ENCODE results near the gene C4orf36.

C4orf36 gene

GRCh38 chr4:86909546-86910295 lies 17.5 kb upstream of the C4orf36 start:
- no peak overlapping the region for H3K4me3 ChIP-seq (ENCODE audit: low read depth in 1 of 2, low read length in 2 of 2)
- no peak overlapping the region for H3K27ac ChIP-seq (ENCODE audit: low read depth, low read length)
- no peaks in the 10 kb centered on the region for H3K9me3 ChIP-seq (ENCODE audit: low read length)
- peaks cover 4% of the 10 kb centered on the region for H3K36me3 ChIP-seq (ENCODE audit: insufficient read depth, low read length)
- H3K9ac ChIP-seq (ENCODE audit: low read length) = no peak overlapping the region
- peaks cover 4% of the 10 kb centered on the region for H3K4me1 ChIP-seq (ENCODE audit: insufficient read depth, low read length)
- no peaks in the 10 kb centered on the region for H3K27me3 ChIP-seq (ENCODE audit: control insufficient read depth in 1 of 2, insufficient read depth in 2 of 2, low read length in 2 of 2)

- Histone ChIP-seq H3K4me1 (ENCODE audit: insufficient read depth, low read length) (peaks cover 4% of the 10 kb centered on the region), H3K4me3 (ENCODE audit: low read depth in 1 of 2, low read length in 2 of 2) (no peak overlapping the region), H3K9ac (ENCODE audit: low read length) (no peak overlapping the region), H3K27me3 (ENCODE audit: control insufficient read depth in 1 of 2, insufficient read depth in 2 of 2, low read length in 2 of 2) (no peaks in the 10 kb centered on the region), H3K27ac (ENCODE audit: low read depth, low read length) (no peak overlapping the region), H3K9me3 (ENCODE audit: low read length) (no peaks in the 10 kb centered on the region), H3K36me3 (ENCODE audit: insufficient read depth, low read length) (peaks cover 4% of the 10 kb centered on the region)
Observed at GRCh38 chr4:86908251-86908657, 16.0 kb upstream of the C4orf36 start.

GRCh38 chr4:86901864-86902263 lies 9.6 kb upstream of the C4orf36 start:
- no peaks in the 10 kb centered on the region for H3K36me3 ChIP-seq (ENCODE audit: insufficient read depth, low read length)
- H3K27me3 ChIP-seq (ENCODE audit: control insufficient read depth in 1 of 2, insufficient read depth in 2 of 2, low read length in 2 of 2) = no peaks in the 10 kb centered on the region
- no peak overlapping the region for H3K27ac ChIP-seq (ENCODE audit: low read depth, low read length)
- H3K4me1 ChIP-seq (ENCODE audit: insufficient read depth, low read length) = no peaks in the 10 kb centered on the region
- no peak overlapping the region for H3K9ac ChIP-seq (ENCODE audit: low read length)
- H3K4me3 ChIP-seq (ENCODE audit: low read depth in 1 of 2, low read length in 2 of 2) = no peak overlapping the region
- H3K9me3 ChIP-seq (ENCODE audit: low read length) = no peaks in the 10 kb centered on the region

- no peaks in the 10 kb centered on the region for H3K36me3 ChIP-seq (ENCODE audit: insufficient read depth, low read length)
- no peak overlapping the region for H3K27ac ChIP-seq (ENCODE audit: low read depth, low read length)
- no peaks in the 10 kb centered on the region for H3K9me3 ChIP-seq (ENCODE audit: low read length)
- no peak overlapping the region for H3K9ac ChIP-seq (ENCODE audit: low read length)
- H3K4me3 ChIP-seq (ENCODE audit: low read depth in 1 of 2, low read length in 2 of 2) = no peak overlapping the region
- no peaks in the 10 kb centered on the region for H3K4me1 ChIP-seq (ENCODE audit: insufficient read depth, low read length)
- H3K27me3 ChIP-seq (ENCODE audit: control insufficient read depth in 1 of 2, insufficient read depth in 2 of 2, low read length in 2 of 2) = no peaks in the 10 kb centered on the region
Observed at GRCh38 chr4:86898562-86898961, 6.3 kb upstream of the C4orf36 start.

GRCh38 chr4:86896596-86896995 lies 4.4 kb upstream of the C4orf36 start:
- H3K27ac ChIP-seq (ENCODE audit: low read depth, low read length) = no peak overlapping the region

GRCh38 chr4:86895692-86896488 lies 3.7 kb upstream of the C4orf36 start:
- Histone ChIP-seq H3K27ac (ENCODE audit: low read depth, low read length) (no peak overlapping the region), H3K9me3 (ENCODE audit: low read length) (no peaks in the 10 kb centered on the region), H3K4me3 (ENCODE audit: low read depth in 1 of 2, low read length in 2 of 2) (no peak overlapping the region), H3K4me1 (ENCODE audit: insufficient read depth, low read length) (peaks cover 6% of the 10 kb centered on the region), H3K27me3 (ENCODE audit: control insufficient read depth in 1 of 2, insufficient read depth in 2 of 2, low read length in 2 of 2) (no peaks in the 10 kb centered on the region), H3K9ac (ENCODE audit: low read length) (no peak overlapping the region), H3K36me3 (ENCODE audit: insufficient read depth, low read length) (no peaks in the 10 kb centered on the region)

More at GRCh38 chr4:86896596-86896995, 4.4 kb upstream of the C4orf36 start:
- no peaks in the 10 kb centered on the region for H3K27me3 ChIP-seq (ENCODE audit: control insufficient read depth in 1 of 2, insufficient read depth in 2 of 2, low read length in 2 of 2)
- no peak overlapping the region for H3K4me3 ChIP-seq (ENCODE audit: low read depth in 1 of 2, low read length in 2 of 2)
- H3K9ac ChIP-seq (ENCODE audit: low read length) = no peak overlapping the region
- no peaks in the 10 kb centered on the region for H3K9me3 ChIP-seq (ENCODE audit: low read length)
- H3K36me3 ChIP-seq (ENCODE audit: insufficient read depth, low read length) = no peaks in the 10 kb centered on the region
- peaks cover 6% of the 10 kb centered on the region for H3K4me1 ChIP-seq (ENCODE audit: insufficient read depth, low read length)

GRCh38 chr4:86894455-86894854 lies 2.2 kb upstream of the C4orf36 start:
- Histone ChIP-seq H3K4me1 (ENCODE audit: insufficient read depth, low read length) (peaks cover 6% of the 10 kb centered on the region), H3K27ac (ENCODE audit: low read depth, low read length) (no peak overlapping the region), H3K27me3 (ENCODE audit: control insufficient read depth in 1 of 2, insufficient read depth in 2 of 2, low read length in 2 of 2) (no peaks in the 10 kb centered on the region), H3K9me3 (ENCODE audit: low read length) (no peaks in the 10 kb centered on the region), H3K36me3 (ENCODE audit: insufficient read depth, low read length) (no peaks in the 10 kb centered on the region), H3K4me3 (ENCODE audit: low read depth in 1 of 2, low read length in 2 of 2) (no peak overlapping the region), H3K9ac (ENCODE audit: low read length) (no peak overlapping the region)

GRCh38 chr4:86893136-86893535 lies 914 bp upstream of the C4orf36 start:
- Histone ChIP-seq H3K4me3 (ENCODE audit: low read depth in 1 of 2, low read length in 2 of 2) (no peak overlapping the region), H3K4me1 (ENCODE audit: insufficient read depth, low read length) (peaks cover 6% of the 10 kb centered on the region), H3K27me3 (ENCODE audit: control insufficient read depth in 1 of 2, insufficient read depth in 2 of 2, low read length in 2 of 2) (no peaks in the 10 kb centered on the region), H3K9ac (ENCODE audit: low read length) (no peak overlapping the region), H3K36me3 (ENCODE audit: insufficient read depth, low read length) (no peaks in the 10 kb centered on the region), H3K9me3 (ENCODE audit: low read length) (no peaks in the 10 kb centered on the region), H3K27ac (ENCODE audit: low read depth, low read length) (no peak overlapping the region)

GRCh38 chr4:86892636-86892960 lies 376 bp upstream of the C4orf36 start:
- Histone ChIP-seq H3K9me3 (ENCODE audit: low read length) (no peaks in the 10 kb centered on the region), H3K27me3 (ENCODE audit: control insufficient read depth in 1 of 2, insufficient read depth in 2 of 2, low read length in 2 of 2) (no peaks in the 10 kb centered on the region), H3K4me3 (ENCODE audit: low read depth in 1 of 2, low read length in 2 of 2) (peak overlapping the region; percentile 54 to 85), H3K9ac (ENCODE audit: low read length) (peak overlapping the region; percentile 16), H3K4me1 (ENCODE audit: insufficient read depth, low read length) (peaks cover 6% of the 10 kb centered on the region), H3K27ac (ENCODE audit: low read depth, low read length) (no peak overlapping the region), H3K36me3 (ENCODE audit: insufficient read depth, low read length) (no peaks in the 10 kb centered on the region)

- Histone ChIP-seq H3K4me1 (ENCODE audit: insufficient read depth, low read length) (peaks cover 6% of the 10 kb centered on the region), H3K9me3 (ENCODE audit: low read length) (no peaks in the 10 kb centered on the region), H3K36me3 (ENCODE audit: insufficient read depth, low read length) (no peaks in the 10 kb centered on the region), H3K27me3 (ENCODE audit: control insufficient read depth in 1 of 2, insufficient read depth in 2 of 2, low read length in 2 of 2) (no peaks in the 10 kb centered on the region), H3K4me3 (ENCODE audit: low read depth in 1 of 2, low read length in 2 of 2) (no peak overlapping the region), H3K27ac (ENCODE audit: low read depth, low read length) (no peak overlapping the region), H3K9ac (ENCODE audit: low read length) (no peak overlapping the region)
Observed at GRCh38 chr4:86890790-86891189, 1.4 kb downstream of the C4orf36 start.

- no peaks in the 10 kb centered on the region for H3K4me1 ChIP-seq (ENCODE audit: insufficient read depth, low read length)
- H3K4me3 ChIP-seq (ENCODE audit: low read depth in 1 of 2, low read length in 2 of 2) = no peak overlapping the region
- no peaks in the 10 kb centered on the region for H3K36me3 ChIP-seq (ENCODE audit: insufficient read depth, low read length)
- no peak overlapping the region for H3K9ac ChIP-seq (ENCODE audit: low read length)
- no peak overlapping the region for H3K27ac ChIP-seq (ENCODE audit: low read depth, low read length)
- H3K9me3 ChIP-seq (ENCODE audit: low read length) = peaks cover 9% of the 10 kb centered on the region
- H3K27me3 ChIP-seq (ENCODE audit: control insufficient read depth in 1 of 2, insufficient read depth in 2 of 2, low read length in 2 of 2) = no peaks in the 10 kb centered on the region
Observed at GRCh38 chr4:86879641-86880040, 12.6 kb downstream of the C4orf36 start.
